ENCODE data around the gene TMEM132C. TPM values are rescaled to one million over a fixed set of nuclear protein-coding genes. Genes with fewer than 3 reads are reported as not detected.

TMEM132C gene
- total RNA-seq, 1 donor from 2014 or later: not detected

- intact Hi-C loops (cut with micrococcal nuclease): no loop called here
These were observed 340.0 kb downstream of the TMEM132C start for GRCh38 chr12:128606970-128607369.

- intact Hi-C loops (cut with micrococcal nuclease): no loop called here
These were observed 340.7 kb downstream of the TMEM132C start for GRCh38 chr12:128607641-128608040.

GRCh38 chr12:128609861-128610260 lies 342.9 kb downstream of the TMEM132C start:
- intact Hi-C loops (cut with micrococcal nuclease): no loop called here

GRCh38 chr12:128611736-128612135 lies 344.8 kb downstream of the TMEM132C start:
- intact Hi-C loops (cut with micrococcal nuclease): no loop called here

GRCh38 chr12:128612150-128612850 lies 345.3 kb downstream of the TMEM132C start:
- intact Hi-C loops (cut with micrococcal nuclease): no loop called here

- intact Hi-C loops (cut with micrococcal nuclease): no loop called here
These were observed 347.0 kb downstream of the TMEM132C start for GRCh38 chr12:128613837-128614590.

GRCh38 chr12:128617304-128617833 lies 350.4 kb downstream of the TMEM132C start:
- intact Hi-C loops (cut with micrococcal nuclease): no loop called here

GRCh38 chr12:128619263-128619662 lies 352.3 kb downstream of the TMEM132C start:
- intact Hi-C loops (cut with micrococcal nuclease): no loop called here

- intact Hi-C loops (cut with micrococcal nuclease): no loop called here
These were observed 354.3 kb downstream of the TMEM132C start for GRCh38 chr12:128621304-128621703.

- intact Hi-C loops (cut with micrococcal nuclease): no loop called here
These were observed 356.8 kb downstream of the TMEM132C start for GRCh38 chr12:128623748-128624147.

GRCh38 chr12:128626808-128627320 lies 359.9 kb downstream of the TMEM132C start:
- intact Hi-C loops (cut with micrococcal nuclease): no loop called here

- intact Hi-C loops (cut with micrococcal nuclease): no loop called here
These were observed 360.7 kb downstream of the TMEM132C start for GRCh38 chr12:128627659-128628058.

- intact Hi-C loops (cut with micrococcal nuclease): no loop called here
These were observed 363.0 kb downstream of the TMEM132C start for GRCh38 chr12:128629979-128630378.

GRCh38 chr12:128637642-128638606 lies 371.0 kb downstream of the TMEM132C start:
- intact Hi-C loops (cut with micrococcal nuclease): no loop called here

GRCh38 chr12:128639089-128639488 lies 372.1 kb downstream of the TMEM132C start:
- intact Hi-C loops (cut with micrococcal nuclease): no loop called here

- intact Hi-C loops (cut with micrococcal nuclease): loop anchor here (5.0 kb wide), 2 partner anchors 1369 to 1389 kb away; no protein-coding TSS in a partner anchor
These were observed 376.2 kb downstream of the TMEM132C start for GRCh38 chr12:128643155-128643554.

- intact Hi-C loops (cut with micrococcal nuclease): loop anchor here (5.0 kb wide), 2 partner anchors 1368 to 1388 kb away; no protein-coding TSS in a partner anchor
These were observed 377.8 kb downstream of the TMEM132C start for GRCh38 chr12:128644664-128645296.

GRCh38 chr12:128649902-128650301 lies 382.9 kb downstream of the TMEM132C start:
- intact Hi-C loops (cut with micrococcal nuclease): no loop called here

GRCh38 chr12:128652136-128652751 lies 385.3 kb downstream of the TMEM132C start:
- intact Hi-C loops (cut with micrococcal nuclease): no loop called here

- intact Hi-C loops (cut with micrococcal nuclease): no loop called here
These were observed 387.5 kb downstream of the TMEM132C start for GRCh38 chr12:128654468-128654867.

Data from T-helper 1 cell treated with Interleukin-12 subunit alpha and Interleukin-12 subunit beta and Interleukin-4 antibody, amounts not matched to agents 30 ng/mL and 1 ng/mL, for 36 hours (primary cell).